CD4-positive, alpha-beta T cell (primary cell): Measurements from ENCODE around the gene KCNH1. TPM values are rescaled to one million over a fixed set of nuclear protein-coding genes. Genes with fewer than 3 reads are reported as not detected.

Experiments
- ATAC-seq: fragments of 200-7000 bp; cut with Tn5 transposase; one replicate; pipeline ENCODE4 v1.10.0; 2022; ENCODE audit warnings: mild to moderate bottlenecking; ENCODE audit not compliant: poor library complexity
- CTCF ChIA-PET: fragments of 350-600 bp; sonication (Branson Sonifier 250); formaldehyde crosslinking; loops from one replicate; lab custom pipeline; 2021; ENCODE audit warnings: antibody characterized with exemption, inconsistent platforms; lab: Charles Lee
- POLR2A ChIA-PET: fragments of 350-600 bp; sonication (Branson Sonifier 250); formaldehyde crosslinking; loops from one replicate; lab custom pipeline; 2021; ENCODE audit warnings: antibody characterized with exemption, inconsistent platforms; lab: Charles Lee
- DNase-seq, 14 experiments: peaks; one replicate each; pipeline ENCODE4 v3.0.0-alpha.2; 2013 to 2020; ENCODE audit warnings: mixed read lengths in 2 of 14
- H3K27ac ChIP-seq, 2 donors: one replicate each; pipeline versions ENCODE4 v1.5.1 to v1.7.0; 2013; ENCODE audit warnings: low read length in 2 of 2, low read depth in 1 of 2, mild to moderate bottlenecking in 1 of 2
- H3K27me3 ChIP-seq, 2 experiments: 1 replicate in 1 of 2; 2 replicates in 1 of 2; pipeline versions ENCODE4 v1.6.1 to v1.7.0; 2013; ENCODE audit warnings: low read length in 2 of 2, control low read depth in 1 of 2, mild to moderate bottlenecking in 1 of 2, moderate library complexity in 1 of 2; ENCODE audit not compliant: insufficient read depth in 2 of 2, control insufficient read depth in 1 of 2
- H3K36me3 ChIP-seq: one replicate; pipeline ENCODE4 v1.6.1; 2013; ENCODE audit warnings: low read length, control low read depth; ENCODE audit not compliant: insufficient read depth
- H3K4me1 ChIP-seq: one replicate; pipeline ENCODE4 v1.6.1; 2013; ENCODE audit warnings: low read length, control low read depth; ENCODE audit not compliant: insufficient read depth
- H3K4me3 ChIP-seq: one replicate; pipeline ENCODE4 v1.5.1; 2013; ENCODE audit warnings: mild to moderate bottlenecking, low read length, moderate library complexity
- H3K9me3 ChIP-seq, 2 experiments: 1 replicate in 1 of 2; 2 replicates in 1 of 2; pipeline versions ENCODE4 v1.6.1 to v1.7.0; 2013; ENCODE audit warnings: low read length in 2 of 2, mild to moderate bottlenecking in 2 of 2, control low read depth in 1 of 2, moderate library complexity in 1 of 2; ENCODE audit not compliant: control insufficient read depth in 1 of 2, insufficient read depth in 1 of 2
- H3K27ac Mint-ChIP-seq: one replicate; pipeline ENCODE4 v1.8.0; 2020; ENCODE audit warnings: mixed read lengths
- H3K27me3 Mint-ChIP-seq: one replicate; pipeline ENCODE4 v1.8.0; 2021; ENCODE audit warnings: mixed read lengths
- H3K36me3 Mint-ChIP-seq: one replicate; pipeline ENCODE4 v1.8.0; 2021; ENCODE audit warnings: low read depth, mixed read lengths
- H3K4me1 Mint-ChIP-seq: one replicate; pipeline ENCODE4 v1.8.0; 2021; ENCODE audit warnings: low read depth, mixed read lengths
- H3K4me3 Mint-ChIP-seq: one replicate; pipeline ENCODE4 v1.8.0; 2020; ENCODE audit warnings: mild to moderate bottlenecking, mixed read lengths
- H3K9me3 Mint-ChIP-seq: one replicate; pipeline ENCODE4 v1.8.0; 2020; ENCODE audit warnings: mixed read lengths
- CTCF ChIP-seq: fragments of 200-600 bp; IDR thresholded peaks from one replicate; pipeline ENCODE4 v1.8.0; 2022; ENCODE audit warnings: antibody characterized with exemption, mild to moderate bottlenecking
- intact Hi-C, 2 experiments: fragments of 100-400 bp; cut with DNase I in 1 of 2; cut with micrococcal nuclease in 1 of 2; formaldehyde crosslinking; loops; one replicate each; pipeline versions ENCODE4 v1.15.1 to v1.9.0; 2023 to 2025; cut with DNase I, micrococcal nuclease
- total RNA-seq, 174 experiments: library from RNA in 2 of 174; stranded (reverse) in 2 of 174; gene quantifications; one replicate each; pipeline ENCODE4 v1.2.3 and lab custom pipeline; 2021 to 2026

The KCNH1 gene
- total RNA-seq, 2 experiments from 2014 or later: not detected

GRCh38 chr1:210654176-210654981 is 479.6 kb downstream of the KCNH1 start:
- H3K27me3 Mint-ChIP-seq: no peaks in the 10 kb centered on the region
- Histone ChIP-seq H3K27me3 (no peaks in the 10 kb centered on the region), H3K4me3 (no peak overlapping the region), H3K4me1 (no peaks in the 10 kb centered on the region), H3K9me3 (peaks cover 0 to 12% of the 10 kb centered on the region in 2 experiments), H3K36me3 (no peaks in the 10 kb centered on the region), H3K27ac (no peak overlapping the region)
- no peak overlapping the region for H3K27ac Mint-ChIP-seq
- ChIA-PET CTCF (no interaction called here), POLR2A (no interaction called here)
- H3K4me1 Mint-ChIP-seq: no peaks in the 10 kb centered on the region
- DNase-seq (no peak), ATAC-seq (no peak)
- H3K36me3 Mint-ChIP-seq: no peaks in the 10 kb centered on the region
- H3K9me3 Mint-ChIP-seq: no peaks in the 10 kb centered on the region
- intact Hi-C loops: no loop called here
- H3K4me3 Mint-ChIP-seq: no peak overlapping the region
- TF ChIP-seq CTCF: no peak

- ChIA-PET CTCF (no interaction called here), POLR2A (no interaction called here)
- no peaks in the 10 kb centered on the region for H3K4me1 Mint-ChIP-seq
- Histone ChIP-seq H3K27ac (no peak overlapping the region), H3K9me3 (peaks cover 0 to 12% of the 10 kb centered on the region in 2 experiments), H3K4me3 (no peak overlapping the region), H3K4me1 (no peaks in the 10 kb centered on the region), H3K27me3 (no peaks in the 10 kb centered on the region), H3K36me3 (no peaks in the 10 kb centered on the region)
- no peak overlapping the region for H3K27ac Mint-ChIP-seq
- intact Hi-C loops: no loop called here
- no peaks in the 10 kb centered on the region for H3K36me3 Mint-ChIP-seq
- no peaks in the 10 kb centered on the region for H3K9me3 Mint-ChIP-seq
- DNase-seq (peak in 2 of 14 experiments; percentile 4 to 32), ATAC-seq (no peak)
- H3K4me3 Mint-ChIP-seq: no peak overlapping the region
- TF ChIP-seq CTCF: no peak
- H3K27me3 Mint-ChIP-seq: no peaks in the 10 kb centered on the region
Measured at GRCh38 chr1:210653771-210654170, 480.2 kb downstream of the KCNH1 start.

GRCh38 chr1:210652329-210652954 is 481.5 kb downstream of the KCNH1 start:
- H3K4me3 ChIP-seq: no peak overlapping the region
- no peaks in the 10 kb centered on the region for H3K4me1 Mint-ChIP-seq
- ATAC-seq: no peak
- ChIA-PET POLR2A (no interaction called here), CTCF (no interaction called here)
- H3K9me3 ChIP-seq: peaks cover 0 to 12% of the 10 kb centered on the region in 2 experiments
- no peaks in the 10 kb centered on the region for H3K27me3 ChIP-seq
- no peaks in the 10 kb centered on the region for H3K36me3 Mint-ChIP-seq
- H3K27ac Mint-ChIP-seq: no peak overlapping the region
- H3K27me3 Mint-ChIP-seq: no peaks in the 10 kb centered on the region
- intact Hi-C loops: no loop called here
- no peak for TF ChIP-seq CTCF
- DNase-seq: no peak
- no peaks in the 10 kb centered on the region for H3K9me3 Mint-ChIP-seq
- H3K4me1 ChIP-seq: no peaks in the 10 kb centered on the region
- no peak overlapping the region for H3K27ac ChIP-seq
- no peaks in the 10 kb centered on the region for H3K36me3 ChIP-seq
- no peak overlapping the region for H3K4me3 Mint-ChIP-seq
